ENCODE results near the gene RNF149.
A peak's percentile ranks its signal among the peaks of the same experiment; 100 is the strongest.
"Not testable (repeated sequence)": the region's sequence is repeated elsewhere in the genome, so short reads cannot be mapped to it uniquely, and the experiment has no call there.

RNF149 gene

DNA sequence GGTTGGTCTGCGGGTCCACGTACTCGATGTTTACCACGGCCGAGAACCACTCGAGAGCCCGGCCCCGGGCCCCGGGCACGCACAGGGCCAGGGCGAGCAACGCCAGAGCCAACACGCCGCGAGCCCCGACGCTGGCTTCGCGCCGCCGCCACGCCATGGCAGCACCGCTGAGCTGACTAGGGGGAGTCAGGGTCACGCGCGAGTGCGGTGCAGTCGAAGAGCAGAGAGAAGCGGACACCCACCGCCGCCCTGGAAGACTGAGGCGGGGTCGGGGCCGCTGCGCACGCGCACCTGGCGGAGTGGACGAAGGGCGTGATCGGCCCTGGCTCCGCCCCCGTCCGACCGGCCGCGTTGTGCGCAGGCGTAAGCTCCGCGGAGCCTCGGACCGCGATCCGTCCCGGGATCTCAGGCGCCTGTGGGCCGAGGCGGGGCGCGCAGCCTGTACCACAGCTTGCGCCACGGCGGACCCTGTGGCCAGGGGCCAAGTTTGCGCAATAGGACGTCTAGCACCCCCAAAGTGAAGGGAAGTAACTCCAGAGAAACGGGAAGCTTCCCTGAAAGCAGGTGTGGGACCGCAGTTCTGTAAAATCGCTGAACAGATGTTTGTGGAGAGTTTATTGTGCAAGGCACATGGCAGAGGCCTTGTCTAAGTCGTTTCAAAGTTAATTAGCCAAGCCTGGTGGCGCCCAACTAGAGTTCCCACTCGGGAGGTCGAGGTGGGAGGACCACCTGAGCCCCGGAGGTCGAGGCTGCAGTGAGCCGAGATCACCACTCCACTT is at the start of gene RNF149:
TSS of gene RNF149 (minus strand) at position 270 of the 779 bp plus-strand sequence. CDS start at position 157, 113 bp downstream.
- DNase-seq (ENCODE audit: low spot score) = peak; percentile 99

DNA sequence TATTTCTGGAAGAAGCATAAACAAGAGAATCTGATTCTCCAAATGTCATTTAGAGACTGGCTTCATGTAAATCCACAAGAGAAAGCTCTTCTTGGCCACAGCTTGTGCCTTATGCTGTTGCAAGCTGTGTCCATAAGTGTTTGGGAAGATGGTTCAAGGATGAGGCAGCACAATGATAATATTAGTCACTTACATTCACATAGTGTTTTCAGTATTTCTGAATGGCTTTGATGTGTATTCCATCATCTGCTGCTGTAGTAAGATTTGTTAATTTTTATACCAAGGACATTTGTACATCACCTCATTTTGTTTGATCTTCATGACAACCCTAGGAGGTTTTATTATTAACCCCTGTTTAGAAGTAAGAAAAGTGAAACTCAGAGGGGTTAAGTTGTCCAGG is 48.9 kb upstream of the RNF149 start:
- DNase-seq (ENCODE audit: low spot score) = no peak

GRCh38 chr2:101356521-101356920 is 48.0 kb upstream of the RNF149 start:
- no peak for DNase-seq (ENCODE audit: low spot score)

DNA sequence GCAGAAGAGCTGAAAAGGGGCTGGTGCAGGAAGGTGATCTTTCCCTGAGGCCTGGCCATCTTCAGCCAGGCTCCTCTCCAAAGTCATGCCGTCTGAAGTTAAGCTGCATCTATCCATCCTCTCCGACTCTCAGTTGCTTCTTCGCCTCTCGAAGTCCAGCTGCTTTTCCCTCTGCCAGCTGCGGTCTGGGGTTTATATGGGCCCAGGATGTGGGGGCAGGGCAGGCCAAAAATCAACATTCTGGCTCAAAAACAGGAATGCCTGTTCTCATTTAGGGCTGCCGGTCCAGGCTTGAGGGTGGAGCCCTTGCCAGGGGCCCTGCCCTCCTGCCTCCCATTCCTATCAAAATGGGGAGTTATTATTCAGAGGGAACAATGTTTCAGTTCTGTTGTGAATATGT is 47.6 kb upstream of the RNF149 start:
- no peak for DNase-seq (ENCODE audit: low spot score)

- no peak for DNase-seq (ENCODE audit: low spot score)
Measured at GRCh38 chr2:101355401-101356054, 47.0 kb upstream of the RNF149 start.

DNA sequence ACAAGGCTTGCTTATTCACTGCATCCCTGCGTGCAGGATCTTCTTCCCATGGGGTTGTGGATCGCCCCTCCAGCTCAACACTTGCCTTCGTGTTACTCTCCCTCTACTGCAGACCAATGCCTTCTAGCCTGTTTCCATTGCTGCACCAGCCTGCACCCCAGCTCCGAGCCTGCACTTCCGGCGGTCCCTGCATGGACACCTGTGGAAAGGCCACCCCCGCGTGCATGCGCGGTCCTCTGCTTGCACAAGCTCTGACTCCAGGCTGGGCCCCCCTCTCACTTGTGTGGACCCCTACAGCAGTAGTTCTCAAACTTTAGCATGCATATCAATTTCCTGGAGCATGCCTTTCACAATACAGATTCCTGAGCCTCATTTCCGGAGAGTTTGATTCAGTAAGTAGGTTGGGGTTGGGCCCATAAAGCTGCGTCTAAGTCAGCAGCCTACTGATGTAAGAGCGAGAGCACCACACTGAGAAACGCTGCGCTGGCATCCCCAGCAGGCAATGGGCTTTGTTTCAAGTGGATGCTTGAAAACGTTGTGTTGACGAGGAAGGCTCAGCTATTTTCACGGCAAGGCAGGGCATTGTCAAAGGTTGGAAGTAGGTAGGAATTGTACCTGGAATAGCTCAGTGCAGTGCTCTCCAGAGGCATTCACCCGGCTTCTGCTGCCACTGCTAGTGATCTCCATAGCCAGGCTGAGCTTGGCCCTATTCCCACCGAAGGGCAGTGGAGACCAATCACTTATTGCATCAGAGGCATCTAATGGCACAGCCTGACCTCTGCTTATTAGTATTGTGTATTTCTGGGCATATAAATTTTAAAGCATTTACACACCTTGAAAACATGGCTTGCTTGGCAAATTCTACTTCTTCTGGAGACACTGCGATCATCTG is 46.2 kb upstream of the RNF149 start:
- DNase-seq (ENCODE audit: low spot score) = no peak

DNA sequence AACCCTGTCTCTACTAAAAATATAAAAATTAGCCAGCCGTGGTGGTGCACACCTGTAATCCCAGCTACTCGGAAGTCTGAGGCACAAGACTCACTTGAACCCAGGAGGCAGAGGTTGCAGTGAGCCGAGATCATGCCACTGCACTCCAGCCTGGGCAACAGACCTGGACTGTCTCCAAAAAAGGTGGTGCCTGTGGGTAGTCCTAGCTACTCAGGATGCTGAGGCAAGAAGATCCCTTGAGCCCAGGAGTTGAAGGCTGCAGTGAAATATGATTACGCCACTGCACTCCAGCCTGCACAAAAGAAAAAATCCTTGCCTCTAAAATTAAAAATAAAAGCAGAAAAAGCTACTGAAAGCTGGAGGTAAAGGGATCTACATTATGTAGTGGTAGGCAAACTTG is 44.1 kb upstream of the RNF149 start:
- not testable (repeated sequence) for DNase-seq (ENCODE audit: low spot score)

GRCh38 chr2:101351207-101351606 is 42.7 kb upstream of the RNF149 start:
- DNase-seq (ENCODE audit: low spot score) = no peak

DNA sequence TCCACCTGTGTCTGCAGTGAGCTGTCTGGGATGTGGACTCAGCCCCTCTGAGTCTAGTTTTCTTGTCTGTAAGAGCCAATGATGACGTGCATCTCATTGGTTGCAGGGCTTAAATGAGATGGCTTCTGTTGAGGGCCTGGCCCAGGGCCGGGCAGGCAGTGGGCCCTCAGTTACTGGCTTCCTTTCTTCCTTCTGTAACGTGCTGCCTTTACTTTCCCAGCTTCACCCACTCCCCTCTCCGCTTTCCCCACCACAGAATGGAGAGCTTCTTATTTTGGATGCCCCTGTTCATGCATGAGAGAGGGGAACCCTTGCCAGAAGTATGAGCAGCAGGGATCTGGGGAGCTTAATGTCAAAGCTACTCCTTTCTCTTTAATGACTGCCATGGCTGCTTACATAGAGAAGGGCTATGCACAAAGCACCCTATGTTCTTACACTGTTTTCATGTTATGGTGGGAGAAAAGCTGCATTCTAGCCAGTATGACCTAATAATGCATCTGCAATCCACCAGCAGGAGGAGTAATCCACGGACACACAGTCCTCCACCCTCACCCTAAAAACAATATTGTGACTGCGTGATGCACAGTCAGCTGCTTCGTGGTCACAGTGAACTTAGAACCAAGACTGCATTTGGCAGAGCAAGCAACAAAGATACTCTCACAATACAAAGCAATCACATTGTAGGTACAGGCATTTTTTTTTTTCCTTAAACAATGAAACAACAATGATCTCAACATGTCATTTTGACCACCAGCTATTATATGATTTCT is 41.6 kb upstream of the RNF149 start:
- DNase-seq (ENCODE audit: low spot score) = no peak

- DNase-seq (ENCODE audit: low spot score) = no peak
Measured at GRCh38 chr2:101348883-101349282, 40.4 kb upstream of the RNF149 start.

DNA sequence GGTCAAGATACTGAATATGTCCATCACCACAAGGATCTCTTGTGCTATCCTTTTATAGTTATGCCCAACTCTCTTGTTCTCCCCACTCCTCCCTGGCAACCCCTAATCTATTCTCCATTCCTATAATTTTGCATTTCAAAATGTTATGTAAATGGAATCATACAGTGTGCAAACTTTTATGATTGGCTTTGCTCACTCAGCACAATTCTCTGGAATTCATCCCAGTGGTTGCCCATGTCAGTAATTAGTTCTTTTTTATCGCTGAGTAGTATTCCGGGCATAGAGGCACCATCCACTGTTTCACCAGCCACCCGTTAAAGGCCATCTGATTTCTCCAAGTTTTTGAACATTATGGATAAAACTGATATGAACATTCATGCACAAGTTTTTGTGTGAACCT is 38.4 kb upstream of the RNF149 start:
- no peak for DNase-seq (ENCODE audit: low spot score)

DNA sequence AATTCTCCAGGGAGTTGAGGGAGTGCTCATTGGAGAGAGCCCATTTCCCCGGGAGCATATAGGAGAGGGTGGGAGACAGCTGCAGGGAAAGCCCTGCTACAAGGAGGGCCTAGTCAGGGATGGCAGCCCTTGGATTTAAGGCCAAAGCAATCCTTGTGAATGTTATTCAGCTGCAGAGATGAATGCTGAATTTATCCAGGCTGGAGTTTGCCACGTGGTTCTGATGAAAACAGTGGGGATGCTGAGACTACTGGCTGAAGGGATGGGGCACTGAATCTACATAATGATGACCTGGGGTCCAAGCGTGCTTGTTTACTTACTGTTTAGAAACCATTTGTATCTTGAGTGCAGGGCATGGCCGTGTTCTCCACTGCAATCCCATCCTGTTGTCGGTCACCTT is 35.6 kb upstream of the RNF149 start:
- no peak for DNase-seq (ENCODE audit: low spot score)

GRCh38 chr2:101342625-101343008 is 34.1 kb upstream of the RNF149 start:
- DNase-seq (ENCODE audit: low spot score) = no peak

DNA sequence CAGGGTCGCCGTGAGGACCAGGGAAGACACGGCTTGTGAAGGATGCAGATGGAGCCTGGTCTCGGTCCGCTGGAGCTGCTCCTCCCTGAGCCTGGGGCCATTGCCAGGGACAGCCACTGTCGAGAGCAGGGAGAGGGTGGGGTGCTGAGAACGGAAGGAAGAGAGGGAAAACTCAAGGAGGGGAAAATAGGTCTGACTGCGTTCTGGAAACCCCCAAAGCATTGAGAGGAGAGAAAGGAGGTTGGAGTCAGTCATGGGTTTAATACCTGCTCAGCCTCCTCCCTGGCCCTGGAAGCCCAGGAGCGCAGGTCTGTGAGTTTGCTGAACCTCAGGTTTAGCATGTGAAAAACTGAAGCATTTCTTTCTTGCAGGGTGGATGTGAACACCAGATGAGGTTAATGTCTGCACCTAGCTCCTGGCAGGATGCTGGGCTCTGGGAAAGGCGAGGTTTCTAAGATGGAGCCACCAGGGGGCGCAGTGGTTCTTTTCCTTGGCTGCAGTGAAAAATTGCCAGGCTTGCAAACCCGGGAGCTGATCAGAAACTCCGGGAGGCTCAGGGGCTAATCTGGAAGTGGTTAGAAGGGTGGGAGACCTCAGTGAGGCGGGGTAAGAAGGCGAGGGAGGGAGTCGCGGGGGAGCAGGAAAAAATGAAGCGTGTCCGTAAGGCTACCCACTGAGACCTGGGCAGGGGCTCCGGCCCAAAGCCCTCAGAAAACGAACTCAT is 33.6 kb upstream of the RNF149 start:
- peak; percentile 70 for DNase-seq (ENCODE audit: low spot score)

DNA sequence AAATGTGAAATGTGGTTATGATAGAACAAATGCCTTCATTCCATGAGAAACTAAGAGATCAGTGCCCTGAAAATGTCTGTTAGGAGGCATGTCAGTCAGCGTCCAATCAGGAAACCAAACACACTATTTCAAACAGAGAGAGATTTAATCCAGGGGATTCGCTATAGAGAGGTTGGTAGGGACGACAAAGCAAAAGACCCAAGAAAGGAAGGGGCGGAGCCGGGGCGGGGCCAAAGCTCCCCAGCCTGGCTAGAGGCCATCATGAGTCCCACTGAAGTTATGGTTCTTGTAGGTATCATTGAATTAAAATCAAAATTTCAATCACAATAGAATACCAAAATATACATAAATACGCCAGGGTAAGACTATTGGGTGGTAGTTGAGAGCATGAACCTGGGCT is 32.9 kb upstream of the RNF149 start:
- no peak for DNase-seq (ENCODE audit: low spot score)

DNA sequence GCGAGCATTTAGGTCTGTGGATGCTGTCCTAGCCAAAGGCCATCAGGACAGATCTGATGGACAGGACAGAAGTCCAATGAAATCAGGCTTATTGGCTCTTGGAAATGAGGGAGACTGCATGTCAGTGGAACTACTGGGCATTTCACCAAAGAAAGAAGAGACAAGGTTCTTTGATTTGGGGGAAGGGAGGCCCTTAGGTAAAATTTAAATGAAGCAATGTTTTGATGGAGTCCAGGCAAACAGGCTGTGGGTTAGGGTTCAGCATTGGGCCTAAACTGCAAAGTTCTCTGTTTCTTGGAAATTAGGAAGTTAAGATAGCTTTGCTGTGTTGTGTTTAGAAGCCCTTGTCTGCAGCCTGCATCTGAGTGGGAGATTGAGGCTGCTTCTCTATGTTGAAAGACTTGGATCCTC is 31.6 kb upstream of the RNF149 start:
- DNase-seq (ENCODE audit: low spot score) = no peak

DNA sequence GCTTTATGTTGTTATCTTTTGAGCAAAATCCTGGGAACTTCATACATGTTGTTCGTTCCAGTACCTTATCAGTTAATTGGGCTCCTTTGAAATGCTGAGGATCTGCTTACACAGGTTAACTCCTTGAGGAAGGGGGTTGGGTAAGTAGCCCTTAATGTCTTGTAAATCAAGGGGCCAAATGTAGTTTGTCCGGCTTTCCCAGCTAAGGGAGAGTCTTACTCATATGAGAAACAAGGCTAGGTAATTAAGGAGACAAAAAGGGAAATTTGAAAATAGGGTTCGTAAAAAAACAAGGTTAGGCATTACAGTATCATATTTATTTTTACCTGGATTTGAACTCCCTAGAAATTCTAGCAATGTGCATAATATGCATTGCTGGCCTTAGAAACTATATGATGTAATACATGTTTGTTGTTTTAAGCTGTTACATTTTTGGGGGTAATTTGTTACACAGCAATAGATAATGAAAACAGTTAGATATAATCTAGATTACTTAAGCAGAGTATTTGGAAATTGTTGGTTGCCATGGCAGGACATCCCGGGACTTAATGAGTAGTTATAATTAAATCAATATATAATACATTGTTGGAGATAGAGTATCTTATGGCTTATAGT is 30.9 kb upstream of the RNF149 start:
- DNase-seq (ENCODE audit: low spot score) = no peak

DNA sequence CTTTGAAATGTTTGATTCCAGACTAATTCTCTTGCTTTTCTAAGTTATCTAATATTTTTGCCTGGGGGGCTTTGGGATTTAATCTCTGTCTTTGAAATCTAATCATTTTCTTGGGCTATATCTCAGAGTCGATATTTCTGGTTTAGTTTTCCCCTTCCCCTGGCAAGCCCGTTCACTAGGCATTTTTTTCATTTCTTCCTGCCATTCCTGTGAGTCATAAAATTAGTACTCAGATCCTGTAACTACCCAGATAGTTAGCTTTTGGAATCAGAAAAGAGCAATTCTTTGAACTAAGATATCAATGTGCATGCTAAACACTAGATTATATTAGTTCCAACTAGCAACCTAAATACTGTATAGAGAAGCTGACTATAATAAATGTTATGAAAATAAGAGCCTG is 29.4 kb upstream of the RNF149 start:
- no peak for DNase-seq (ENCODE audit: low spot score)

DNA sequence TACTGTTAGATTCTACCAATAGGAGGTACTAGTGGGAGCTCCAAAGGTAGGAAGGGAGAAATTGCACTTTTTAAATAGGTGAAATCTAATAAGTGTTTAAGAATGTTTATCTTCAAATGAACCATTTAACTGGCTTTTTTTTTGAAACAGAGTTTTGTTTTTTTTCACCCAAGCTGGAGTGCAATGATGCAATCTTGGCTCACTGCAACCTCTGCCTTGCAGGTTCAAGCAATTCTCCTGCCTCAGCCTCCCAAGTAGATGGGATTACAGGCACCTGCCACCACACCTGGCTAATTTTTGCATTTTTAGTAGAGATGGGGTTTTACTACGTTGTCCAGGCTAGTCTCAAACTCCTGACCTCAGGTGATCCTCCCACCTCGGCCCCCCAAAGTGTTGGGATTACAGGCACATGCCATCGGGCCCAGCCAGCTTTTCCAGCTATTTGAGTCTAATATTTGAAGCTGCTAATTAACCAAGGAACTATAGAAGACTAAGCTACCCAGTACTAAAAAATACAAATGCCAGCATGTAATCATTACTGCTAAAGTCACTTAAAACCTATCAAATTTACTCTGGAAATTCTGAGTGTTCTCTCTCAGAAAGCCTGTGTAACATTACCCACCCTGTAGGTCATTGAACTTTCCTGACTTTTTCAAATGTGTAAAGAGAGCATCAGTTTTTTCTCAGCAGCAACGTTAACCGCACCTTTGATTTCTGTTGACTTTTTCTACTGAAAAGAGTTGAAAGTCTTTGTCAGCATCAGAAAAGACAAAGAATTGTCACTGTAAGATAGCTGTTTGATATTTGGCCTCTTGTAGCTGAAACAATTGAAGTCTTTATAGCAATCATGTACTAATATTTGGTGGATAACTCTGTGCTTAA is 24.6 kb upstream of the RNF149 start:
- no peak for DNase-seq (ENCODE audit: low spot score)

DNA sequence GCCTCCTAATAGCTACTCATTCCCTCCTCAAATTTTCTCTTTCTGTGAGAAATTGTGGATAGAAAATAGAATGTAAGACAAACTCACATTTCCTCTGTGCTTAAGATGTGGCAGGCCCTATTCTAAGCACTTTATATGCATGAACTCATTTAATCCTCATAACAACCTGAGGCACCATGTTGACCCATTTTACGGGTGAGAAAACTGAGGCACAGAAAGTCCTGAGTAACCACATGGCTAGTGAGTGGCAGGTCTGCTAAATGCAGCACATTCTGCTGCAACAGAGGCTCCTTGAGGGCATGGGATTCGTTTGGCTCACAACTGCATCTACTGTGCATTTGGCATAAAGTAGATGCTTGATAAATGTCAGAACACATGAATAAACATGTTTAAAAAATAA is 22.7 kb upstream of the RNF149 start:
- no peak for DNase-seq (ENCODE audit: low spot score)
